H54 (cell line): ENCODE measurements around the gene UBE2E2.
"Not testable (repeated sequence)": the region's sequence is repeated elsewhere in the genome, so short reads cannot be mapped to it uniquely, and the experiment has no call there.

Source experiments
- DNase-seq: peaks from one replicate; pipeline ENCODE4 v3.0.0; 2011; ENCODE audit warnings: low spot score, mixed read lengths; ENCODE audit not compliant: insufficient read length
- FAIRE-seq: peaks from 3 replicates; lab custom pipeline; 2011; peaks lifted over from hg19 to GRCh38; lab: Jason Lieb, UNC
- POLR2A ChIP-seq: IDR thresholded peaks from 2 replicates; pipeline ENCODE4 v1.6.1; 2011; ENCODE audit warnings: low read depth, mild to moderate bottlenecking, low read length

UBE2E2 gene

DNA sequence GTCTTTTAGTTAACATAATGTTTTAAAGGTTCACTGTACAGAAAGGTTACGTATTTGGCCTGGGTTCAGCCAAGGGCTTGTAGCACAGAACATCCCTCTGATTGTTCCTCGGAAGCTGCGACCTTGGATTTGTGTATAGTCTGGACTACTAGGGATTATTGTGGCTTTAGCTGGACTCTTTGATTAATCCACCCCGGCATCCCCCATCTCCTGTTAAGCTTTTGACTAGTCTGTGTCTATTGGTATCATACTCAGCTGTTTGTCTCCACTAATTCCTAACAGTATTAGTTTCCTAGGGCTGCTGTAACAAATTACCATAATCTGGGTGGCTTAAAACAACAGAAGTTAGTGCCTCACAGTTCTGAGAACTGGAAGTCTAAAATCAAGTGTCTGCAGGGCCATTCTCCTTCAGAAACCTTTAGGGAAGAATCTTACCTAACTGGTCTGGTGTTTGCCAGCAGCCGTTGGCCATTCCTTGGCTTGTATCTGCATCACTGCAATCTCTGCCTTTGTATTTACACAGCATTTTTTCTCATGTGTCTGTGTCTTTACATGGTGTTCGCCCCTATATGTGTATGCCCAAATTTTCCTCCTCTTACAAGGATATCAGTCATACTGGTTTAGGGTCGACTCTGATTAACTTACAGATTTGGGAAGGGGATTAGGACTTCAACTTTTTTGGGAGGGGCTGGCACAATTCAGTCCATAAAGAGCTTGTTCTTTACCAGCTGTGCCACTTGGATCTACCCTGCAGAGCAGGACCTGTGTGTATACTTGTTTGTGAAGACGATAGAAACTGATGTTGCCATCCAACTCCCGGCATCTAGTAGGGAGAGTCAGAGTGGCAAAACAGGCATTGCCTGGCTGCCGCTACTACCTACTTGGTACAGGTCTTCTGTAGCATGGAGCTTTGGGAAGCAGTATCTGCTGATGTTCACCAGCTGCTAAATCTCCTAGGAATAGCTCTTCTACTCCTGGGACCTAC lies 117.8 kb downstream of the UBE2E2 start:
- no peak for DNase-seq
- TF ChIP-seq POLR2A, result no peak
- no peak for FAIRE-seq

DNA sequence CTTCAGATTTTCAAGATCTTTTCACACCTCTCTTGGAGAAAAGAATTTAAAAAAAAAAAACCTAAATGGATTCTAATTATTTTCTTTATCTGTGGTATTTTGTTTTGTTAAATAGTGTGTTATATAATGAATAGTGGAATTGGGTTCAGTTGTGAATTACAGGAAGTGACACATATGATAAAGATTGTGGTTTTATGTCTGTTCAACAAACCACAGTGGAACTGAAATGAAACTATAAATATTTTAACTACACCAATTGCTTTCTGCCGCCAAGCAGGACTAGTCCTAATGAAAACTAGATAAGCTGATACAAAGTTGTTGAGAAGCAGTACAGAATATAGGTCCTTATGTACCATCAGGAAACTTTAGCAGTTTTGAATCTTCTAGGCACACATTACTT lies 121.6 kb downstream of the UBE2E2 start:
- TF ChIP-seq POLR2A, result no peak
- peak; percentile 81 for FAIRE-seq
- DNase-seq, result no peak

DNA sequence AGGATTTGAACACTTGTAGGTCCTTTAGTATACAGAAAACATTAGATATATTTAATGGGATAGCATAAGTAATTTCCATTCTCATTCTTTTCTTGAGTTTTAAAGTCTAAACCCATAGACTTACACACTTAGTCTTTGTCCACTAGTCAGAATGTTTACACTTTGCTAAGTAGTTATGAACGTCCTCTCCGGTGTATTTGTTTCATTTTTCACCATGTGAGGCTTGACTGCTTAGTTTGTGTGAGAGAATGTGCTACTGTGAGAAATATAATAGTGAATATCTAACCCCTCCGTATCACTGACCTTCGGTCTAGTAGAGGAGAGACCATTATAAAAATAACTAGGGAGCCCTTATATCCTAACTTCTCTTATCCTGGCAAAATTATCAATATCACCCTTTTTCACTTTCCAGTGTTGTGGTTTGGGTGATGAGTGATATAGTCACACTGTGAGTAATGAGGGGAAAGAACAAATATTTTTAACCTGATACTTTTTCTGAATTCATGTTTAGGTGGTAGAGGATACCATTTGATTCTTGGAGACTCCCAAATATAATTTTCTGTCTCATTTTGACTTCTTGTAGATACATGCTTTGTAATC lies 122.4 kb downstream of the UBE2E2 start:
- DNase-seq (no peak), FAIRE-seq (peak; percentile 74)
- TF ChIP-seq POLR2A, result no peak

DNA sequence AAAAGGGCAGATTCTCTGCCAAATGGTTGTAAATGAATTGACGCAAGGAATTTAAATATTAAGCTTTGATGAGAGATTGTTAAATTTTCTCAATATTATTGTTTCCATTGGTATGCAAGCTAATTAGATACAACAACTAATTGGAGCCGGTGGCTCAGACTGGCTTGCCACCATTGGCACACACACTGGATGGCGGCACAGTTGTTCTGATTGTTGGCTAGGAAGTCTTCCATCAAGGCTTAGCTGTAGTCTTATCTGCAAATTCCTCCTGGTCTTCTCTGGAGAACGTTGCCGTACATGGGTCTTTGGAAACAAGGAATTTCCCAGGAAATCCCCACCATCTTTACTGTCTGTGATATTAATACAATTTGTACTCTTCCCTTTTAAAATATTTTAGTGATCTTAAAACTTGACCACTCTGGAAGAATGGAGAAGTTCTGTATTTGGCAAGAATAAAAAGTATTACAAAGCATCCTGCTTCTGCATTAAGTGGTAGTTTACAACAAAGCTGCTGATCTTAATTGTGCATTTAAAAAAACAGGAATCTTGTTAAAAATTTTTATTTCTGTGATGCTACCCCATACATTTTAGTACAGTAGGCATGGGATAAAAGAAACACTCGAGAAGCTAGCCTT lies 126.5 kb downstream of the UBE2E2 start:
- no peak for FAIRE-seq
- TF ChIP-seq POLR2A, result no peak
- no peak for DNase-seq

DNA sequence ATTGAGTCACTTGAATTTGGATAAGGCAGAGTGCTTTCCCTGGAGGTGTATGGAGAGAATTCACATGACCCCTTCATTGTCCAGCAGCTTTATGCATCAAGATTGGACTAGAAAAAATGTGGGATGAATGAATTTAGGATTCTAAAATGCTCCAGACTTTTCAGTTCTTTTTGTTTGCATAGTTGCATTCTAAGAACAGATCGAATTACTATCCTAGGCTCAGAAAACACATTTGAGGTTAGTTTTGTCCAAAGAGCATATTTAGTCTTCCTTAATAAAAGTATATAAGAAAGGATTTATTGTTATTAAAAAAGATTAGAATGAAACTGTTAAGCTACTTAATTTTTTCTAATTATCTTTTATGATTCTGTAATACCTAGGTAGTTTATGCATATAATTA lies 127.4 kb downstream of the UBE2E2 start:
- no peak for DNase-seq
- TF ChIP-seq POLR2A, result no peak
- FAIRE-seq, result no peak

DNA sequence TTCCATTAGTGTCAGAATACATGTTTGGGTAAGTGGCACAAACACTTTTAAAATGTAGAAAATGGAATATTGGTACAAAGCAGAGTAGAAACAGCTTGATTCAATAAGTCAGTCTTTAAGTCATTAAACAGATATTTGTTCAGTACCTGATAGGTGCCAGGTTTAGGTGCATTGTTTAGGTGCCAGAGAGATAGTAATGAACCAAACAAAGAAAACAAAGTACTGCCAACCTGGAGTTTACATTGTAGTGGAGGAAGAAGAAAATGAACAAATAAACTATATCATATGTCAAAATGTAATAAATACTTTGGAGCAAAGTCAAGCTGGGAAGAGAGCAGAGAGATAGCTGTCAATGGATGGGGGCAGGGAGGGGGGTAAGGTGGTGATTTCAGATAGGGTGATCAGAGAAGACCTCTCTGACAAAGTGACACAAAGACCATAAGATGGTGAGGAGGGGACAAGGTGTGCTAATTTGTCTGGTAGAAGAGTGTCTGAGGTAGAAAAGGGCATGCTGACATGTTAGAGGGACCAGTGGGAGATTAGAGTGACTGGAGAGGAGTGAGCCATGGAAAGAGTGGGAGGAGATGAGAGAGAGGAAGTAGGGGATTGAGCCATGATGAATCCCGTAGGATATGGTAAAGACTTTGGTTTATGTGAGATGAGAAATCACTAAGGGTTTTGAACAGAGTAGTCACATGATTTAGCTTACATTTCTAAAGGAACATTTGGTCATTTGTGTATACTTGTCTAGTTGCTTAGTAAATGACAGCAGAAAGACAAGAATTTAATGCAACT lies 128.2 kb downstream of the UBE2E2 start:
- no peak for TF ChIP-seq POLR2A
- peak; percentile 69 for FAIRE-seq
- no peak for DNase-seq

DNA sequence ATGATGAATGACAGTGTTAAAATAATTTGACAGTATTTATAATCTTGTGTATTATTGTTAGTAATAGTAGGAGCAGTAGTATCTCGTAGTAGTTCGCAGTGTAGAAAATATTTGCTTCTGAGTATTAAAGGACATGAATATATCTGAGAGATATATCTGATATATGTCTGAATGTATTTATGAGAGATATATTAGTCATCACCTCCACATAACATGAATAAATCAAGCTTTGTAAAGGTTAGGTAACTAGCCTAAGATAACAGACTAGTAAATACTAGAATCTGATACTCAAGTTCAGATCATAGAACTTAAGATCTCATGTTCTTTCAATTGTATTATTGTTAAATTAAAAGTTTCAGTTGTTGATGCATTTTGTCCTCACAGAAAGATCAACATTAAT lies 130.5 kb downstream of the UBE2E2 start:
- DNase-seq, result no peak
- no peak for TF ChIP-seq POLR2A
- peak; percentile 43 for FAIRE-seq

DNA sequence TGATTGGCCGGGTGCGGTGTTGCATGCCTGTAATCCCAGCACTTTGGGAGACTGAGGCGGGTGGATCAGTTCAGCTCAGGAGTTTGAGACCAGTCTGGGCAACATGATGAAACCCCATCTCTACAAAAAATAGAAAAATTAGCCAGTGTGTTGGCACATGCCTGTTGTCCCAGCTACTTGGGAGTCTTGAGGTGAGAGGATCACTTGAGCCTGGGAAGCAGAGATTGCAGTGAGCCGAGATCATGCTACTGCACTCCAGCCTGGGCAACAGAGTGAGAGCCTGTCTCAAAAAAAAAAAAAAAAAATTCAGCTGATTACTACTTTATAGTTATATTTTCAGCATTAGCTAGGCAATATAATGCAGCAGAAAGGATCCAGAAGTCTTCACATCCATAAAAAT lies 133.7 kb downstream of the UBE2E2 start:
- FAIRE-seq, DNase-seq: not testable (repeated sequence)

DNA sequence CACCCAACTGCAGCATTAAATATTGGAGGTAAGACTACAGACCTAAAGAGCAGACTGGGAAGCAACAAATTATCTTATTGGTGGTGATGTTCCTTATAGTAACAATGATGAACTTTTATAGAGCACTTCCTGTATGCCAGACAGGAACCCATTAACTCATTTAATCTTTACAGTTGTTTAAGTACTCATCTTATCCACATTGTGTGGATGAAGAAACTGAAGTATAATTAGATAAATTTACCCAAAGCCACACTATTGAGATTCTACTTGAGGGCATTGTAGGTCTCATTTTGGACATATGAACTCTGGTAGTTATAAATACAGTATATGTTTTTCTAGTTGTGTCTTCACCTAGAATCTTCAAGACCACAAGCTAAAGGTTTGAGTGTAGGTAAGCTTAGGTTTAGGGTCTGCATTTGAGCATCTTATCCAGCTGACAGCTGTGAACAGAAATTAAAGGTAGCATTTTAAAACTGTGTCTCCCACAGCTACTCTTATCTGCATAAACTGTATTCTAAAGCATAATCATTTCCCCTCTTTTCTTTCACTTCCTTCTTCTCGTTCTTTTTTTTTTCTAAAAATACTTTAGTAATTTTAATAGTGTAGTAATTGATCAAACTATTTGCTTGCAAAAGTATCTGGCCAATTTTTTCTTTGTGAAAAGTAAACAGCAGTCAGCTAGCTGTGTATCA lies 138.2 kb downstream of the UBE2E2 start:
- no peak for DNase-seq
- TF ChIP-seq POLR2A, result no peak
- no peak for FAIRE-seq

DNA sequence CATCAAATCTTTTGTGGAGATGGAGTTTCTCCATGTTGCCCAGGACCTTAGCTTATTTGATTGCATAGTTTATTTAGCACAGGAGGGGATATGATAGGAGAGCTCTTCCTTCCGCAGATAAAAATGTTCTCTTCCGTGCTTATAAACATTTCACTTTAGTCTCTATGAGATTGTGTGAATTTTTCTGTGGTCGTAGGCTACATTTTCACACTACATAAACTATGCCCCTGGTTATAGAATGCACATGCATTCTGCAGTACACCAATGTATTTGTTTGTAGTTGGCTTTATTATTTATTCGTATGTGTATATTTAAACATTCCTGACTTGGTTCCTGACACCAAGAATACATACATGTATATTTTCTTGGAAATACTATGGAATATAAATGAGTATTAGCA lies 139.2 kb downstream of the UBE2E2 start:
- DNase-seq (no peak), FAIRE-seq (no peak)
- no peak for TF ChIP-seq POLR2A

DNA sequence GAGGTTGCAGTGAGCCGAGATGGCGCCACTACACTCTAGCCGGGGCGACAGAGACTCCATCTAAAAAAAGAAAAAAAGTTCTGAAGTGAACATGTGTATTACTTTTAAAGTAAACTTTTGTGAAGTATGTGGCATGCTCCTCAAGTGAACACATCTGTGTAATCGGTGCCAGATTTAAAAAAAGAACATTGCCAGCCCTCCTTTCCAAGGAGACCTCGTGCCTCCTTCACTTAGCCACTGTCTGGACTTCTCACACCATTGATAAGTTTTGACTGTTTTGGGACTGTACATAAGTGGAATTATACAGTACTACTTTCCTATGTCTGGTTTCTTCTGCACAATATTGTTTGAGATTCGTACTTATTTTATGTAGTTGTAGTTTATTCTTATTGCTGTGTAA lies 140.4 kb downstream of the UBE2E2 start:
- TF ChIP-seq POLR2A, result no peak
- DNase-seq (no peak), FAIRE-seq (peak; percentile 6)

DNA sequence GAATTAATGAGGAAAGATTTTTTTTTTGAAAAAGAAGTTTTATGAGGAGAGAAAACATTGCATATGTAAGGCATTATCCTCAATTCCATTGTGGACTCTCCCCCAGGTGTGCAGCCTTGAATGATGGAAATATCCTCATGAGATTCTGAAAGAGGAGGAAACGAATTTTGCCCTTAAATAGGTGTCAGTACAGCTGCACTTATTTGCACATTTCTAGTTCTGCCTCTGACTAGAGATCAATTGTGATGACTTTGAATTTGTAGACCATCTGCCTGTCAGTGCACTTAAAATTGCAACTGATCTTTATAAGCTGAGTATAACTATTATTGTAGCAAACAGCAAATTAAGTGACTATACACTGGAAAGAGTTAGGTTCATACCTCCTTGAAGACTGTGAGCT lies 141.8 kb downstream of the UBE2E2 start:
- no peak for TF ChIP-seq POLR2A
- FAIRE-seq (no peak), DNase-seq (no peak)

DNA sequence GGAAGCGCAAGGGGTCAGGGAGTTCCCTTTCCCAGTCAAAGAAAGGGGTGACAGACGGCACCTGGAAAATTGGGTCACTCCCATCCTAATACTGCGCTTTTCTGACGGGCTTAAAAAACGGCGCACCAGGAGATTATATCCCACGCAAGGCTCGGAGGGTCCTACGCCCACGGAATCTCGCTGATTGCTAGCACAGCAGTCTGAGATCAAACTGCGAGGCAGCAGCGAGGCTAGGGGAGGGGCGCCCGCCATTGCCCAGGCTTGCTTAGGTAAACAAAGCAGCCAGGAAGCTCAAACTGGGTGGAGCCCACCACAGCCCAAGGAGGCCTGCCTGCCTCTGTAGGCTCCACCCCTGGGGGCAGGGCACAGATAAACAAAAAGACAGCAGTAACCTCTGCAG lies 146.3 kb downstream of the UBE2E2 start:
- not testable (repeated sequence) for DNase-seq, FAIRE-seq
